ENCODE results near the gene KRTAP4-11. TPM values are rescaled to one million over a fixed set of nuclear protein-coding genes. Genes with fewer than 3 reads are reported as not detected.
"Not testable (repeated sequence)": the region's sequence is repeated elsewhere in the genome, so short reads cannot be mapped to it uniquely, and the experiment has no call there.

KRTAP4-11 gene
- total and polyA plus RNA-seq, 2 experiments from 2014 or later, result not detected

- no peak for TF ChIP-seq EZH2 (IDR thresholded peaks at IDR 0.05; ENCODE audit: borderline replicate concordance)
- no peak for TF ChIP-seq CTCF (IDR thresholded peaks at IDR 0.05; ENCODE audit: poor library complexity)
- no peak for TF ChIP-seq EZH2phosphoT487 (IDR thresholded peaks at IDR 0.05; ENCODE audit: low read depth, severe bottlenecking, unreplicated experiment)
- WGBS (ENCODE audit: low lambda C conversion rate, missing lambda C conversion rate), result 78% methylated on average over 1 of the region's 1 CpG
Observed at GRCh38 chr17:41127371-41127770, 9.2 kb upstream of the KRTAP4-11 start.

DNA sequence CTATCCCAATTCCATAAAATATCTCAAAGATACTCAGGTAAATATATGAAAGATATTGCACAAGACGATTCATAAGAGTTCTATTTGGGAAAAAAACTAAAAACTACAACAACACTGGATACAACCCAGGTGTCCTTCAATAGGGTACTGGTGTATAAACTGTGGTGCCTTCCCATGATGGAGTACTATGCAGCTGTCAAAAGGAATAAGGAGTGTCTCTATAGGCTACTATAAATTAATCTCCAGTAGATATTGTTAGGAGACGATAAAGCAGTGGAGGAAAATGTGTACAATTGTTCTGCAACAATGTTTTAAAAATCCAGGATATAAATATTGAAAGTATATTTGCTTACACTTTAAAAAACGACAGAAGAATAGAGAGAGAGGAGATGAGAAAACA lies 8.2 kb upstream of the KRTAP4-11 start:
- 95% methylated on average over 3 of the region's 3 CpGs for WGBS (ENCODE audit: low lambda C conversion rate, missing lambda C conversion rate)
- Histone ChIP-seq H3K27me3 (no peaks in the 10 kb centered on the region), H2AFZ (no peak overlapping the region)

More at GRCh38 chr17:41127371-41127770, 9.2 kb upstream of the KRTAP4-11 start:
- H3K4me1 ChIP-seq (ENCODE audit: insufficient read depth), result no peaks in the 10 kb centered on the region
- no peaks in the 10 kb centered on the region for H3K36me3 ChIP-seq (replicated peaks; ENCODE audit: insufficient read depth, low read depth)
- no peak overlapping the region for H2AFZ ChIP-seq
- H3K9me3 ChIP-seq (ENCODE audit: low read depth), result no peaks in the 10 kb centered on the region
- H3K27me3 ChIP-seq, result no peaks in the 10 kb centered on the region
- no peak for DNase-seq (ENCODE audit: low spot score)
- H3K27ac ChIP-seq, result no peak overlapping the region
- no peak overlapping the region for H3K4me2 ChIP-seq
- H3K4me3 ChIP-seq, result no peak overlapping the region
- no peaks in the 10 kb centered on the region for H4K20me1 ChIP-seq (ENCODE audit: insufficient read depth, poor library complexity, severe bottlenecking)
- no peaks in the 10 kb centered on the region for H3K9me2 ChIP-seq (replicated peaks; ENCODE audit: insufficient read depth)
- H3K79me2 ChIP-seq, result no peaks in the 10 kb centered on the region

GRCh38 chr17:41125064-41125463 lies 6.9 kb upstream of the KRTAP4-11 start:
- no peaks in the 10 kb centered on the region for H3K36me3 ChIP-seq (replicated peaks; ENCODE audit: insufficient read depth, low read depth)
- H2AFZ ChIP-seq, result no peak overlapping the region
- no peaks in the 10 kb centered on the region for H3K27me3 ChIP-seq
- H3K4me2 ChIP-seq, result no peak overlapping the region
- WGBS (ENCODE audit: low lambda C conversion rate, missing lambda C conversion rate), result 93% methylated on average over 2 of the region's 2 CpGs
- no peaks in the 10 kb centered on the region for H3K9me2 ChIP-seq (replicated peaks; ENCODE audit: insufficient read depth)
- H3K9me3 ChIP-seq (ENCODE audit: low read depth), result no peaks in the 10 kb centered on the region
- no peak overlapping the region for H3K4me3 ChIP-seq
- H3K27ac ChIP-seq, result no peak overlapping the region
- no peaks in the 10 kb centered on the region for H4K20me1 ChIP-seq (ENCODE audit: insufficient read depth, poor library complexity, severe bottlenecking)
- H3K79me2 ChIP-seq, result no peaks in the 10 kb centered on the region
- no peak for DNase-seq (ENCODE audit: low spot score)
- H3K4me1 ChIP-seq (ENCODE audit: insufficient read depth), result no peaks in the 10 kb centered on the region
- no peak for TF ChIP-seq EZH2phosphoT487 (IDR thresholded peaks at IDR 0.05; ENCODE audit: low read depth, severe bottlenecking, unreplicated experiment)
- TF ChIP-seq EZH2 (IDR thresholded peaks at IDR 0.05; ENCODE audit: borderline replicate concordance), result no peak
- TF ChIP-seq CTCF (IDR thresholded peaks at IDR 0.05; ENCODE audit: poor library complexity), result no peak

More for the DNA sequence above, 8.2 kb upstream of the KRTAP4-11 start:
- Histone ChIP-seq H3K4me1 (ENCODE audit: insufficient read depth) (no peaks in the 10 kb centered on the region), H3K4me2 (no peak overlapping the region), H3K4me3 (no peak overlapping the region), H3K27ac (no peak overlapping the region), H3K9me2 (replicated peaks; ENCODE audit: insufficient read depth) (no peaks in the 10 kb centered on the region), H3K9me3 (ENCODE audit: low read depth) (no peaks in the 10 kb centered on the region), H3K79me2 (no peaks in the 10 kb centered on the region), H3K36me3 (replicated peaks; ENCODE audit: insufficient read depth, low read depth) (no peaks in the 10 kb centered on the region), H4K20me1 (ENCODE audit: insufficient read depth, poor library complexity, severe bottlenecking) (no peaks in the 10 kb centered on the region)
- no peak for TF ChIP-seq EZH2 (IDR thresholded peaks at IDR 0.05; ENCODE audit: borderline replicate concordance)
- TF ChIP-seq EZH2phosphoT487 (IDR thresholded peaks at IDR 0.05; ENCODE audit: low read depth, severe bottlenecking, unreplicated experiment), result no peak
- TF ChIP-seq CTCF (IDR thresholded peaks at IDR 0.05; ENCODE audit: poor library complexity), result no peak
- no peak for DNase-seq (ENCODE audit: low spot score)

DNA sequence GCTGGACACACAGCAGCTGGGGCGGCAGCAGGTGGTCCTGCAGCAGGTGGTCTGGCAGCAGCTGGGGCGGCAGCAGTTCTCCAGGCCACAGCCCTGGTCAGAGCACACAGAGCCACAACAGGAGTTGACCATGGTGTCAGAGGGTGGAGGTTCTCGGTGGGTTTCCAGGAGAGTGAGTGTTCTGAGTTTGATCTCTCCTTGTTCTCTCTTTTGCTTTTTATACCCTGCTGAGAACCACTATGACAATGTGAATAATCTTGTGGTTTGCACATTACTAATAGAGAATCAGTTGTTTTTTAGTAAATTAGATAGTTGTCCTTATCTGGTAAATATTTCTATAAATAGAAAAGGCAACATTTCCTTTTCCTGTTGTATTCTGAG lies 5.8 kb upstream of the KRTAP4-11 start, which contains the start of gene KRTAP4-12:
Gene KRTAP4-12 (minus strand): TSS at position 192 of the 381 bp plus-strand sequence. CDS start 60 bp downstream, at position 132.
- H3K27me3 ChIP-seq; H3K9me3 ChIP-seq (ENCODE audit: low read depth); H3K4me1 ChIP-seq (ENCODE audit: insufficient read depth); H3K79me2 ChIP-seq; H3K36me3 ChIP-seq (replicated peaks; ENCODE audit: insufficient read depth, low read depth); H4K20me1 ChIP-seq (ENCODE audit: insufficient read depth, poor library complexity, severe bottlenecking); H2AFZ ChIP-seq; DNase-seq (ENCODE audit: low spot score); H3K27ac ChIP-seq; H3K9me2 ChIP-seq (replicated peaks; ENCODE audit: insufficient read depth); H3K4me2 ChIP-seq; H3K4me3 ChIP-seq: not testable (repeated sequence)
- WGBS (ENCODE audit: low lambda C conversion rate, missing lambda C conversion rate), result 77% methylated on average over 3 of the region's 3 CpGs

DNA sequence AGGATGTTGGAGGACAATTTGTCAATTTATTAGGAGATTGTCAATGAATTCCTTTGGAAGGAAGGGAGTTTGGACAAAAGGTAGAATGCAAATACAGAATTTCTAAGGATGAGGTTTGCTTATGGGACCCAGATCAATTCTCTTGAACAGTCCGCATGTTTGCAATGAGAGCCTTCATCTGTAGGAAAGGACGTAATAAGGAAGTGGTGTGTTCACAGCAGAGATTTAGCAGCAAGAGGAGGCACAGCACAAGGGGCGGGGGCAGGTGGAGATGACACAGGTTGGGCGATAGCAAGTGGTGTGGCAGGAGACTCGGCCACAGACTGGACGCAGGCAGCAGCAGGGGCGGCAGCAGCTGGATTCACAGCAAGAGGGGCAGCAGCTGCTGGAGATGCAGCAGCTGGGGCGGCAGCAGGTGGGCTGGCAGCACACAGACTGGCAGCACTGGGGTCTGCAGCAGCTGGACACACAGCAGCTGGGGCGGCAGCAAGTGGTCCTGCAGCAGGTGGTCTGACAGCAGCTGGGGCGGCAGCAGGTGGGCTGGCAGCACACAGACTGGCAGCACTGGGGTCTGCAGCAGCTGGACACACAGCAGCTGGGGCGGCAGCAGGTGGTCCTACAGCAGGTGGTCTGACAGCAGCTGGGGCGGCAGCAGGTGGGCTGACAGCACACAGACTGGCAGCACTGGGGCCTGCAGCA lies 5.3 kb upstream of the KRTAP4-11 start:
- H3K9me2 ChIP-seq (replicated peaks; ENCODE audit: insufficient read depth); H3K27me3 ChIP-seq; H3K4me2 ChIP-seq; H4K20me1 ChIP-seq (ENCODE audit: insufficient read depth, poor library complexity, severe bottlenecking); H2AFZ ChIP-seq; H3K79me2 ChIP-seq; DNase-seq (ENCODE audit: low spot score); H3K36me3 ChIP-seq (replicated peaks; ENCODE audit: insufficient read depth, low read depth); H3K27ac ChIP-seq; H3K9me3 ChIP-seq (ENCODE audit: low read depth); H3K4me3 ChIP-seq; H3K4me1 ChIP-seq (ENCODE audit: insufficient read depth): not testable (repeated sequence)
- WGBS (ENCODE audit: low lambda C conversion rate, missing lambda C conversion rate), result 89% methylated on average over 12 of the region's 12 CpGs

All from hepatocyte (in vitro differentiated cells).